GM13977 (cell line): ENCODE results near the gene MCCD1.

Experiments used
- DNase-seq: peaks from one replicate; pipeline ENCODE4 v3.0.0; 2012; ENCODE audit warnings: low spot score
- in situ Hi-C: fragments of 300-500 bp; cut with MboI; formaldehyde crosslinking; loops from one replicate; pipeline ENCODE4 v1.12.0; 2022; ENCODE audit warnings: low sequenced_read_pairs, low pct_unique_long_range_greater_than_20kb, mixed read lengths, inconsistent platforms; ENCODE audit not compliant: unreplicated experiment
- TF ChIP-seq, protein P1 (sequence below): IDR thresholded peaks from 2 replicates; pipeline ENCODE4 v1.5.1; 2012; ENCODE audit warnings: mild to moderate bottlenecking, control low read depth; ENCODE audit not compliant: insufficient read depth; ENCODE audit errors: extremely low read depth, missing control alignments

Gene MCCD1

DNA sequence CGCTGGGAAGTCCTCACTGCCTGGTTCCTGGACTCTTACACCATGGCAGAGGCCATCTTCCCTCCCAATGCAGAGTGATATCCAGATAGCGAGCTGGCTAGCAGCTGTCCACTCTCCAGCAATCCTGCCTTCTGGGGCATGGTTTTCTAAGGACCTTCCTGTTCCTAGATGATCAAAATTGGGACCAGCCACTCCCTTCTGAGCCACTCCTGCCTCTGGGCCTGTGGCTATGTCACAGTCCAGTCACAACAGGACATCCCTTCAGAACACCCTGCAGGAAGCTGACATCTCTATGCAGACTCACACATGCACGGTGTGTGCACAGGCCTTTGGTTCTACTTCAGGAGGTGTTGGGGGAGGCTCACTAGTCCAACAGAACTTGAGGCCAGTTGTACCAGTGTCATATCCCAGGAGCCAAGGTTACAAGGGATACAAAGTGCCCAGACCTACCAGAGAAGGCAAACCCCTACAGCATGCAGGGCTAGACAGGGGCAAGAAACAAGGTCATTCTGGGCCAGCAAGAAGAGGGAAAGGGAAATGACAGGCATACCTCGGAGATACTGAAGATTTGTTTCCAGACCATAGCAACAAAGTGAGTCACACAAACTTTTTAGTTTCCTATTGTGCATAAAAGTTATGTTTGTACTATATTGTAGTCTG, 2.7 kb upstream of the MCCD1 start:
- in situ Hi-C loops = no loop called here
- no peak for DNase-seq
- TF ChIP-seq, protein P1, sequence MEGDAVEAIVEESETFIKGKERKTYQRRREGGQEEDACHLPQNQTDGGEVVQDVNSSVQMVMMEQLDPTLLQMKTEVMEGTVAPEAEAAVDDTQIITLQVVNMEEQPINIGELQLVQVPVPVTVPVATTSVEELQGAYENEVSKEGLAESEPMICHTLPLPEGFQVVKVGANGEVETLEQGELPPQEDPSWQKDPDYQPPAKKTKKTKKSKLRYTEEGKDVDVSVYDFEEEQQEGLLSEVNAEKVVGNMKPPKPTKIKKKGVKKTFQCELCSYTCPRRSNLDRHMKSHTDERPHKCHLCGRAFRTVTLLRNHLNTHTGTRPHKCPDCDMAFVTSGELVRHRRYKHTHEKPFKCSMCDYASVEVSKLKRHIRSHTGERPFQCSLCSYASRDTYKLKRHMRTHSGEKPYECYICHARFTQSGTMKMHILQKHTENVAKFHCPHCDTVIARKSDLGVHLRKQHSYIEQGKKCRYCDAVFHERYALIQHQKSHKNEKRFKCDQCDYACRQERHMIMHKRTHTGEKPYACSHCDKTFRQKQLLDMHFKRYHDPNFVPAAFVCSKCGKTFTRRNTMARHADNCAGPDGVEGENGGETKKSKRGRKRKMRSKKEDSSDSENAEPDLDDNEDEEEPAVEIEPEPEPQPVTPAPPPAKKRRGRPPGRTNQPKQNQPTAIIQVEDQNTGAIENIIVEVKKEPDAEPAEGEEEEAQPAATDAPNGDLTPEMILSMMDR = no peak

DNA sequence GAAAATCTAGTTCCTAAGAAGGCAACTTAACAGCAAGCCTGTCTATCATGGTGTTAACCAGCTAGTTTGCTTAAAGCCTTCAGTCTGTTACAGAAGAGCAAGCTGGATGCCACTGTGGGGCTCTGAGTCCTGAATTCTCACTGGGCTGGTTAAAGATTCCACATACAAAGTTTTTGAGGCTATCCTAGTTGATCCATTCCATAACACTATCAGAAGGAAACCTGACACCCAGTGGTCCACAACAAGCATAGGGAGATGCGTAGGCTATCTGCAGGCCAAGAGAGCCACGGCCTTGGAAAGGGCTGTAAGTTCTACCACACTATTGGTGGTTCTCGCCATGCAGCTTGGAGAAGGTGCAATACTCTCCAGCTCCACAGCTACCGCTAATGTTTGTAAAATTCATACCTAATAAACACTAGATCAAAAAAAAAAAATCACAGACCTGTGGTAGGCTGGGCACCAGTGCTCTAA, 420 bp upstream of the MCCD1 start:
- TF ChIP-seq, protein P1 = no peak
- in situ Hi-C loops = no loop called here
- DNase-seq = no peak

DNA sequence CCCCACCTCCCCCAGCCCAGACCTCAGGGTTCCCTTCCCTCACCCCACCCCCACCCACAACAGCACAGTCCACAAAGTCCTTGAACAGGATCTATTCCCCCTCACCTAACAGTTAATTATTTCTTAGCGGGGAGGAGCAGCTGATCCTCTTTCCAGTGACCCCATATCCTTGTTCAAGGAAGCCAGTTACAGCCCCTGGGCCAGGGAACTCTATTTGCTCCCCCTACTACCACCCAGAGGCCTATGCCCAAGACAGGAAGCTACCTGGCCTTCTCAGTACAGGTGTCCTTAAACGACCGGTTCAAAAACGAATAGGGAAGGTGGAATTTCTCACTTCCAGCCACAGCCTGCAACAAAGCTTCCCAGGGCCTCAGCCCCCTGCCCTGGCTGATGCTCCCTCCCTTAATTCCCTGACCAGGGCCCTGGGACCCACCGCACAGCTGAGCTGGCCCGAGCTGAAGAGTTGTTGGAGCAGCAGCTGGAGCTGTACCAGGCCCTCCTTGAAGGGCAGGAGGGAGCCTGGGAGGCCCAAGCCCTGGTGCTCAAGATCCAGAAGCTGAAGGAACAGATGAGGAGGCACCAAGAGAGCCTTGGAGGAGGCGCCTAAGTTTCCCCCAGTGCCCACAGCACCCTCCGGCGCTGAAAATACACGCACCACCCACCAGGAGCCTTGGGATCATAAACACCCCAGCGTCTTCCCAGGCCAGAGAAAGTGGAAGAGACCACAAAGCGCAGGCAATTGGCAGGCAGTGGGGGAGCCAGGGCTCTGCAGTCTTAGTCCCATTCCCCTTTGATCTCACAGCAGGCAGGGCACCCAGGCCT, 778 bp downstream of the MCCD1 start:
- DNase-seq = no peak
- TF ChIP-seq, protein P1 = no peak
- in situ Hi-C loops = no loop called here

DNA sequence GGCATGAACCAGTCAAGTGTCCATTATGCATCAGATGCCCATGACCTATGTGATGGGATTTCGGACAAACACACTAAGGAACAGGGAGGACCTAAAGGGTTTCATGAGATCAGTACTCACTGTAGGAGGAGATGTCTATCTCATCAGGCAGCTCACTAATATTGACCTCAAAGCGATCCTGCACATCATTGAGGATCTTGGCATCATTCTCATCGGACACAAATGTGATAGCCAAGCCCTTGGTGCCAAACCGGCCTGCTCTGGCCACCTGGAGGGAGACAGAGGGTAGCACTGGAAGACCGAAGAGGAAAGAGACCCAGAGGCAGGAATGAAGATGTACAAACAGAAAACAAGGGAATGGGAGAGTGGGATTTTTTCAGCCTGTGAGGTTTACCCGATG, 1.9 kb downstream of the MCCD1 start:
- in situ Hi-C loops = no loop called here
- DNase-seq = no peak
- TF ChIP-seq, protein P1 = no peak

DNA sequence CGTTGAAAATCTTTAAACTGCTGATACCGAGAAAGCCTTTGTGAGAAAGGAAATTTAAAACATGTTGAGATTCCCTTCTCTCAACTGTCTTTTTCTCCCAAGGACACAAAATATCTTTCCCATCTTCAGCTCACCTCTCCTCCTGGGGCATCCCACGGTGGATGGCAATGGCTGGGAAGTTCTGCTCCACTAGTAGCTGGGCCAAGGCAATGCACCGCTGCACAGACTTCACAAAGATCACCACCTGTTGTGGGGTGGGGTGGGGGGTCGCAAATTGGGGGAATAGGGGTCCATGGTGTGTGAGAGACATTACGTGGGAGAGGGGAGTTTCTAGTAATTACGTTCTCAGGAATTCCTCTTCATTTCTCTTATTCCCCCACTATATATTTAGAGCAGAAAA, 2.4 kb downstream of the MCCD1 start:
- in situ Hi-C loops = no loop called here
- no peak for DNase-seq
- TF ChIP-seq, protein P1 = no peak

DNA sequence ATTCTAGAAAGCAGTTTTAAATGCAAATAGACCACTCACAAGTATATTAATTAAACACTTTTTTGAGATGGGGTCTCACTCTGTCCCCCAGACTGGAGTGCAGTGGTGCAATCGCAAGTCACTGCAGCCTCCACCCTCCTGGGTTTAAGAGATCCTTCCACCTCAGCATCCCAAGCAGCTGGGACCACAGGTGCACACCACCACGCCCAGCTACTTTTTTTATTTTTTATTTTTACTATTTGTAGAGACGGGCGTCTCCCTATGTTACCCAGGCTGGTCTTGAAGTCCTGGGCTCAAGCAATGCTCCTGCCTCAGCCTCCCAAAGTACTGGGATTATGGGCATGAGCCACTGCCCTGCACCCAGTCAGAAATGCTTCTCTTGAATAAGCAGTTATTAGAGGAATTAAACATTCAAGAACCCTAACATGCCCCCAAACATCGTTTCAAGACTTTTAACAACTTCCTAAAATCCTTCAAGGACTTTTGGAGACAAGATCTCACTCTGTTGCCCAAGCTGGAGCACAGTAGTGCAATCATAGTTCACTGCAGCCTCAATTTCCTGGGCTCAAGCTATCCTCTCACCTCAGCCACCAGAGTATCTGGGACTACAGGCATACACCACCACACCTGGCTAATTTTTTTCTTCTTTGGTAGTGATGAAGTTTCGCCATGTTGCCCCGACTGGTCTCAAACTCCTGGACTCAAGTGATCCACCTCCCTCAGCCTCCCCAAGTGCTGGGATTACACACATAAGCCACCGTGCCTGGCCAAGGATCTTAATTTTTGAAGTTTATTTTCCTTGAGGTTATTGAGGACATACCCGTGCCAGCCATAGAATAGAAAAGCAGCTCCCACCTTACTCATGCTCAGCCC, 3.2 kb downstream of the MCCD1 start:
- TF ChIP-seq, protein P1 = no peak
- in situ Hi-C loops = no loop called here

More for the DNA sequence above, 3.2 kb downstream of the MCCD1 start:
- DNase-seq = no peak
